SK-N-MC (cell line): Measurements from ENCODE around the gene GDE1.

Experiments
- EZH2 ChIP-seq: fragments of 200-600 bp; sonication (generic); IDR thresholded peaks from one replicate; pipeline ENCODE4 v1.6.1; 2017; ENCODE audit warnings: antibody characterized with exemption
- POLR2AphosphoS5 ChIP-seq: IDR thresholded peaks from 2 replicates; pipeline ENCODE4 v1.6.1; 2012; ENCODE audit warnings: mild to moderate bottlenecking, low read depth, low read length, borderline replicate concordance

DNA sequence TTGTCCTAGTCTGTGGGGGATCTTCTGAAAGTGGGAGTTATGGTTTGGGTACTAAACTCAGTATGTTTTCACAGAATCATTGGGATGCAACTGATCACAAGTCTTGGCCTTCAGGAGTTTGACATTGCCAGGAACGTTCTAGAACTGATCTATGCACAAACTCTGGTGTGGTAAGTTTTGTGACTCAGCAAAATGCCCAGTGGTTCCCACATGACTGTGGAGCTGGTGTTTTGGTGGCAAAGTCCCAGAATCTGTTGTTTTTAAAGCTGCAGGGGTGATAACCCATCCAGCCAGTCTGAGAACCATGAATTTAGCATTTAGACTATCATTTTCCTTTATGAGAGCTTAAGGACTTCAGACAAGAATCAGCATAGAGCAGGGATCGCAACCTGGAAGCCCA, 40.6 kb downstream of the GDE1 start:
- TF ChIP-seq EZH2, result no peak
- no peak for TF ChIP-seq POLR2AphosphoS5
